GM18505 (cell line): Measurements from ENCODE around the gene FUT4.
"Not testable (repeated sequence)": the region's sequence is repeated elsewhere in the genome, so short reads cannot be mapped to it uniquely, and the experiment has no call there.

Experiments used
- ATAC-seq: cut with Tn5 transposase; IDR thresholded peaks from one replicate; pipeline ENCODE4 v1.9.1; 2021; ENCODE audit not compliant: unreplicated experiment
- POLR2A ChIP-seq: IDR thresholded peaks from 4 replicates; pipeline ENCODE4 v1.6.1; 2011; ENCODE audit warnings: borderline replicate concordance; ENCODE audit not compliant: insufficient read depth, insufficient read length; ENCODE audit errors: extremely low read depth

FUT4 gene

DNA sequence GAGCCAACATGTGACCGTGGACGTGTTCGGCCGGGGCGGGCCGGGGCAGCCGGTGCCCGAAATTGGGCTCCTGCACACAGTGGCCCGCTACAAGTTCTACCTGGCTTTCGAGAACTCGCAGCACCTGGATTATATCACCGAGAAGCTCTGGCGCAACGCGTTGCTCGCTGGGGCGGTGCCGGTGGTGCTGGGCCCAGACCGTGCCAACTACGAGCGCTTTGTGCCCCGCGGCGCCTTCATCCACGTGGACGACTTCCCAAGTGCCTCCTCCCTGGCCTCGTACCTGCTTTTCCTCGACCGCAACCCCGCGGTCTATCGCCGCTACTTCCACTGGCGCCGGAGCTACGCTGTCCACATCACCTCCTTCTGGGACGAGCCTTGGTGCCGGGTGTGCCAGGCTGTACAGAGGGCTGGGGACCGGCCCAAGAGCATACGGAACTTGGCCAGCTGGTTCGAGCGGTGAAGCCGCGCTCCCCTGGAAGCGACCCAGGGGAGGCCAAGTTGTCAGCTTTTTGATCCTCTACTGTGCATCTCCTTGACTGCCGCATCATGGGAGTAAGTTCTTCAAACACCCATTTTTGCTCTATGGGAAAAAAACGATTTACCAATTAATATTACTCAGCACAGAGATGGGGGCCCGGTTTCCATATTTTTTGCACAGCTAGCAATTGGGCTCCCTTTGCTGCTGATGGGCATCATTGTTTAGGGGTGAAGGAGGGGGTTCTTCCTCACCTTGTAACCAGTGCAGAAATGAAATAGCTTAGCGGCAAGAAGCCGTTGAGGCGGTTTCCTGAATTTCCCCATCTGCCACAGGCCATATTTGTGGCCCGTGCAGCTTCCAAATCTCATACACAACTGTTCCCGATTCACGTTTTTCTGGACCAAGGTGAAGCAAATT is 1.8 kb downstream of the FUT4 start:
- no peak for ATAC-seq
- no peak for TF ChIP-seq POLR2A

DNA sequence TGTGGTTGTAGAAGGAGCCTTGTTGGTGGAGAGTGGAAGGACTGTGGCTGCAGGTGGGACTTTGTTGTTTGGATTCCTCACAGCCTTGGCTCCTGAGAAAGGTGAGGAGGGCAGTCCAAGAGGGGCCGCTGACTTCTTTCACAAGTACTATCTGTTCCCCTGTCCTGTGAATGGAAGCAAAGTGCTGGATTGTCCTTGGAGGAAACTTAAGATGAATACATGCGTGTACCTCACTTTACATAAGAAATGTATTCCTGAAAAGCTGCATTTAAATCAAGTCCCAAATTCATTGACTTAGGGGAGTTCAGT is 2.4 kb downstream of the FUT4 start:
- TF ChIP-seq POLR2A = no peak
- ATAC-seq = no peak

DNA sequence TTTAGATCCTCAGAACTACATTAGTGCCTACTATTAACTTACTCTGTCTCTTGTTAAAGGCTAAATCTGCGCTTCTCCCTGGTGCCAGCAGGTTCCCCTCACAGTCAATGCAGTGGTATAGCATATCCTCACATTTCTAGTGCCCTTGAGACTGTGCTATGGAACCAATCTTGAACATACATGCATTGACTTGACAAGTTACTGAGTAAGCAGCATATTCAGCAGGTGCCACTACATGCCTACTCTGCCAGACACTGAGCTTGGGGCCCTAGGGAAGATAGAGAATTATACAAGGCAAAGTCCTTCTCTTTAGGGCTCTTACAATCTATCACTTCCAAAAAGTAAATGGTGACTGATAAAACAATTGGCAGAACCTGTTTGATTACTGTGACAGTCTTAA is 3.2 kb downstream of the FUT4 start:
- no peak for ATAC-seq
- TF ChIP-seq POLR2A = no peak

DNA sequence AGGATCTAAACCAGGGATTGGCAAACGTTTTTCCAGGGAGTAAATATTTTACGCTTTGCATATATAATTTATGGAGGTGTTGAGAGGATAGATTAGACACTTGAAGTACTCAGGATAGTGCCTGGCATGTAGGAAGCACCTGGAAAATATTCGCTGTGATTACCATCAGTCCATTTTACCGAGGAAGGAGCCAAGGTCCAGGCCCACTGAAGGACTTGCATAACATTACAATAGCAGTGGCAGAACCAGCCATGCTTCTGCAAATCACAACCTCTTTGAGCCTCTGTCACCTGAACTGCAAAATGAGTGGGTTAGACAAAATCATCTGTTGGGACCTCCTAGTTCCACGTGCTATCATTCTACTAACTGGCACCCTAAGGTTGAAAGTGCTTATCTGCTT is 5.4 kb downstream of the FUT4 start:
- ATAC-seq = no peak
- TF ChIP-seq POLR2A = no peak

DNA sequence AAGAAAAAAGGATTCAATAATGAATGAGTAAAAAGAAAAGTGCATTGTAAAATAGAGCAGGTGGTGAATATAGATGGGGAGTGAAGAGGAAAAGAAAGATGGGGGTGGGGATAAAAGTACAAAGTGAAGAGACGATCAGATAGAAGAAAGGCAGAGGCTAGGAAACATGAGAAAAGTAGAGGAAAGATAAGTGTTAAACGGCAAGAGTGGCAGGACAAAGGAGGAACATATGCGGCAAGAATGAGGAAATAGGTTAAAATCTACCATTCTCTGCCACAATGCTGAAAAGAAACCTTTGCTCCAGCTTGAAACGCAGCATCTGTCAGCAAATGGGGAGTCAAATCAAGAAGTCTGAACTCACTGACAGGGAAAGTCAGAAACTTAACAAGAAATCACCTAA is 6.8 kb downstream of the FUT4 start:
- TF ChIP-seq POLR2A = no peak
- ATAC-seq = no peak

DNA sequence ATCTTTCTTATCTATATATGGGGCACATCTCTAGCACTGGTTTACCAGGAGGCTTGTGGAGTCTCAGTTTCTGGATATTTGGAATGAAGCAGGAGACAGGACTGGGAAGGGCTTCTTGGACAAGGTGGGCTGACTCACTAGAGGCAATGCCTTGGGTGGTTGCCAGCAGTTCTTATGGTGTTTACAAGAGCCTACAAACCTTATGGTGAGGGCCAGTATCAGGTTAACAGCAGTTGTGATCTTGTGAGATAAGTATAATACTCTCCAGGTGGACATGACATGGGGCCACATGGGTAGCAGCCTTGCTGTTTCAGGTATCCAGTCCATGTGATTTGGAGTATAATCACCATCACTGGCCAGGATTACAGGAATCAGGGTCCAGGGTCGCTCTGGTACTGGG is 10.2 kb downstream of the FUT4 start:
- no peak for ATAC-seq
- TF ChIP-seq POLR2A = no peak

DNA sequence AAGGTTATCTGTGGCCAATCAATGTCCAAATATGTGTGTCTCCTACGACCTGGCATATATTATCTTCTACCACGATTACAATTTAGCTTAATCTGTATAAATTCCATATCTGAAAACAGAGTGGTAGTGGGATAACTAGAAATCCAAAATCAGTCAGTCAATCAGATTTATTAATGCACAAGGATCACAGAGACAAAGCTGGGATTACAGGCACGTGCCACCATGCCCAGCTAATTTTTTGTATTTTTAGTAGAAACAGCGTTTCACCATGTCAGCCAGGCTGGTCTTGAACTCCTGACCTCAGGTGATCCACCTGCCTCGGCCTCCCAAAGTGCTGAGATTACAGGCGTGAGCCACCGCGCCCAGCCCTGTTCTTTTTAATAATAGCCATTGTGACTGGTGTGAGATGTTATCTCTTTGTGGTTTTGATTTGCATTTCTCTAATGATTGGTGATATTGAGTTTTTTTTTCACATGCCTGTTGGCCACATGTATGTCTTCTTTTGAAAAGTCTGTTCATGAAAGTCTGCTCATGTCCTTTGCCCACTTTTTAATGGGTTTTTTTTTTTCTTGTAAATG is 12.1 kb downstream of the FUT4 start:
- ATAC-seq = not testable (repeated sequence)

DNA sequence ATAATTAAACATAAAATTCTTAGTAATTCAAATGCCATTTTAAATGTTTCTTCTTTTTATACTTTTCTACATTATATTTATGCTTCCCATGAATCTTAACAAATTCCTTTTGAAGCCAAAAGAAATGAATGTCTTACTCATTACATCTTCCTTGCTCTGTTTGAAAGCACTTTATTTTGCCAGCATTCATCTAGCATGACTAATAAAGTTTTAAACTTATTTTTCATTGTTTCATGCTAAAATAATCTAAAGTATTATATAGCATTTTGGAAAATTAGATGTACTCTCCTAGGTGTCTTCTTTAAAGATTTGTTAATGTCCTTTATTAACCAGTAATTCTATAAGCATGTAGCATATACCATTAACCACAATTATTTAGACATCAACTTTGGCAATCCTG is 13.7 kb downstream of the FUT4 start:
- ATAC-seq = no peak
- TF ChIP-seq POLR2A = no peak

DNA sequence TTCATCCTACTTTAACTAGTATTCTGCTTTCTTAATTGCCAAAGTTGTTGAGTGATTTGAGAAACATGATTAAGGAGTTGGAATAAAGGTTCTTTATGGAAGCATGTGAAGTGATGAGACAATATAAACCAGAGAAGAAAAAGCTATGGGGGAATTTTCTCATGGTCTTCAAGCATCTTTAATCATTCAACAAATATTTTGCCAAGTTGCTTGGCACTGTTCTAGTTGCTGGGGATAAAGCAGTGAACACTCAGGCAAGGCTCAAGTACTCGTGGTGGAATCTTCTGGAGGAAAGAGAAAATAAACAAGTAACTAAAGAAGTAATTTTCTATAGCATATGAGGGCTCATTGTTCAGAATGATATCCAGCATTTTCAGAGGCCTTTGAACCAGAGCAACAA is 14.3 kb downstream of the FUT4 start:
- no peak for TF ChIP-seq POLR2A
- no peak for ATAC-seq

DNA sequence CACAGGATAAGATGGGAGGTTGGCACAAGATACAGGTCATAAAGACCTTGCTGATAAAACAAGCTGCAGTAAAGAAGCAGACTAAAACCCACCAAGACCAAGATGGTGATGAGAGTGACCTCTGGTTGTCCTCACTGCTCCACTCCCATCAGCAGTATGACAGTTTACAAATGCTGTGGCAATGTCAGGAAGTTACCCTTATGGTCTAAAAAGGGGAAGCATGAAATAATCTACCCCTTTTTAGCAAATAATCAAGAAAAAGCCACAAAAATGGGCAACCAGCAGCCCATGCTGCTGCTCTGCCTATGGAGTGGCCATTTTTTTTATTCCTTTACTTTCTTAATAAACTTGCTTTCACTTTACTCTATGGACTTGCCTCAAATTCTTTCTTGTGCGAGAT is 14.7 kb downstream of the FUT4 start:
- no peak for ATAC-seq
- no peak for TF ChIP-seq POLR2A

DNA sequence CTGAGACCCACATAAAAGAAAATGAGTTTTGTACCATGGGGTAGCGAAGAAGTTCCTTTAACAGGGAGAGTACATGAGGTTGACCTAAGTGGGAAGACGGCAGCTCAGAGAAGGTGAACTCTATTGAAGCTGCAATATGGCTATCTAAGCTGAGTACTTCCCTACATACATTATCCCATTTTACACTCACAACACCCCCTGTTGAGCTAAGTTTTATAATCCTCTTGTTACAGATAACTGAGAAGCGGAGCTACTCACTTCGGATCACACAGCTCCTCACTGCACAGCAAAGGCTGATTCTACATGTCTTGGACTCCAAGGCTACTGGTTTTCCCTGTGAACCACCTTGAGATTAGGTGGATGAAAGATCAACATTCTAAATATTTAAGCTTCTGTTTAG is 15.2 kb downstream of the FUT4 start:
- no peak for TF ChIP-seq POLR2A
- ATAC-seq = no peak

DNA sequence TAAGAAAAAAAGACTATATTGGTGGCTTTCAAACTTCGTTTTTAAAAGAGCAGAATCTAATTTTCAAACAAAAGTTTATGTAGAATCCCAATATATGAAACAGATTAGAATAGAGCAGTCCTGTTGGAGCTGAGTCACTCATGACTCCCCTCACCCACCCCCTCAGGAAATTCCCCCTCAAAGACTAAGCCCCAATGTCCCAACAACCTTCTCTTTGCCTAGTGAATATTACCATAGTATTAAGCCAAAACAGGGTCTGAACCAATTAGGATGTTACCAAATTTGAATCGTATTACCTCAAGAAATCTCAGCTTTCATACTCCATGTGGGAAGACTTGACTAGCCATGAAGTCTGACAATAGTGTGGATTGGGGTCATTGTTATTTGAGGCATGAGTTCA is 15.6 kb downstream of the FUT4 start:
- TF ChIP-seq POLR2A = no peak
- ATAC-seq = no peak

DNA sequence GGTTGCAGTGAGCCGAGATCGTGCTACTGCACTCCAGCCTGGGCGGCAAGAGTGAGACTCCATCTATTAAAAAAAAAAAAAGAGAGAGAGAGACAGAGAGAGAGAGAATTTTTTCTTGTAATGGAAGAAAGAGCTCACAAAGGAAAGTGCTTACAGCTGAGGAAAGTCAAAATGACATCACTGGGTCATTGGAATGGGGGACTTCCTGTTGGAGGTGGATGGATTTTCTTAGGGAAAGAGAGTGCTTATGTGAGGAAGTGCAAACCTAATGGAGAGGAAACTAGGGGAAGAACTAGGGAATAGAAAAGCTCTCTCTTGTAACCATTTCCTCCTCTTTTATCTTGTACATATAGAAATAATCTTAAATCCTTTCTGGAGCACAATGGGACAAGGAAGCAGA is 17.1 kb downstream of the FUT4 start:
- TF ChIP-seq POLR2A = no peak
- ATAC-seq = no peak

DNA sequence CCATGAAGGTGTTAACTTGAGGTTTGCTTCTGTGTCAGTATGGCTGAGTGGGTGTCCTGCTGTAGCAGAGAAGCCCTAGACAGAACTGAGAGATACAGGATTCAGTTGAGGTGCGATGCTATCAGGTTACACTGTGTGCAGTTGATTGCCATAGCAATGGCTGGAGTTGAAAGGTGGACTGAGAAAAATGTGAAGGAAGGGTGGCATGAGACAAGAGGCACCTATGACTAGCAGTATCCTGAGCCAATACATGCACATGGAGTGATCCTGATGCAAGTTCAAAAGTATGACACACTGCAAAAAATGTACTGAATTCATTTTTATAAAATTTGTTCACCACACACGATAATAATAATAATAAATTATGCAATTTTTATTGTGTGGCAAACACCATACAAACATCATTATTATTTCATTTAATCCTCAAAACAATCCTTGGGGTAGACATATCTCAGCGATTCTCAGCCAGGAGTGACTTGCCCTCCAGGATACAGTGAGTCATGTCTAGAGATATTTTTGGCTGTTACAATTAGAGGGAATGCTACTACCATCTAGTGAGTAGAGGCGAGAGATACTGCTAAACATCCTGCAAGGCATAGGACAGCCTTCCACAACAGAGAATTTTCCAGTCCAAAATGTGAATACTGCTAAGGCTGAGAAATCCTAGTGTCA is 19.6 kb downstream of the FUT4 start:
- no peak for ATAC-seq
- TF ChIP-seq POLR2A = no peak
